HFF-Myc (cell line): Measurements from ENCODE around the gene SCMH1.

Source experiments
- DNase-seq: peaks from one replicate; pipeline ENCODE4 v3.0.0-alpha.2; 2011; ENCODE audit warnings: low read depth; ENCODE audit errors: extremely low read depth
- H3K4me3 ChIP-seq: replicated peaks from 2 replicates; pipeline ENCODE4 v1.5.1; 2011; ENCODE audit warnings: low read depth, mild to moderate bottlenecking, control low read depth, low read length
- CTCF ChIP-seq: IDR thresholded peaks from 2 replicates; pipeline ENCODE4 v1.5.1; 2012; ENCODE audit warnings: mild to moderate bottlenecking, low read depth, low read length, control low read depth; ENCODE audit errors: missing control alignments

Gene SCMH1

GRCh38 chr1:41019353-41019745 is 222.8 kb downstream of the SCMH1 start:
- no peak for TF ChIP-seq CTCF
- H3K4me3 ChIP-seq: no peak overlapping the region
- no peak for DNase-seq

DNA sequence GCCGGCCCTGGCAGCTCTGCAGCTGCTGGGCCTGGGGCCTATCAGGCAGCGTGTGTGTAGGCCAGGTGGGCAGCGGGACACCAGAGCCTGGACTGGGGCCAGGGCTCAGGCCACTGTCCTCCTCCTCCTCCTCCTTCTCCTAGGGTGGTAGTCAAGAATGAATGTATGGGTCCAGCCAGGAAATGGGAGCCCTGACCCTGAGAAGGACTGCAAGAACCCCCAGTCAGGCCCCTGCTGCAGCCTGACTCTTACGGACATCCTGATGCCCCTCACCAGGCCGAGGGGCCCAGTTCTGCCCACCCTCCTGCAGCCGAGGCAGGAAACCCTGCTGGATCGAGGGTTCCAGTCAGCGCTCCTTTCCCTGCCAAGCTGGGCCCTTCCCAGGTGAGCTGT is 224.1 kb downstream of the SCMH1 start:
- no peak overlapping the region for H3K4me3 ChIP-seq
- DNase-seq: no peak
- TF ChIP-seq CTCF: no peak

DNA sequence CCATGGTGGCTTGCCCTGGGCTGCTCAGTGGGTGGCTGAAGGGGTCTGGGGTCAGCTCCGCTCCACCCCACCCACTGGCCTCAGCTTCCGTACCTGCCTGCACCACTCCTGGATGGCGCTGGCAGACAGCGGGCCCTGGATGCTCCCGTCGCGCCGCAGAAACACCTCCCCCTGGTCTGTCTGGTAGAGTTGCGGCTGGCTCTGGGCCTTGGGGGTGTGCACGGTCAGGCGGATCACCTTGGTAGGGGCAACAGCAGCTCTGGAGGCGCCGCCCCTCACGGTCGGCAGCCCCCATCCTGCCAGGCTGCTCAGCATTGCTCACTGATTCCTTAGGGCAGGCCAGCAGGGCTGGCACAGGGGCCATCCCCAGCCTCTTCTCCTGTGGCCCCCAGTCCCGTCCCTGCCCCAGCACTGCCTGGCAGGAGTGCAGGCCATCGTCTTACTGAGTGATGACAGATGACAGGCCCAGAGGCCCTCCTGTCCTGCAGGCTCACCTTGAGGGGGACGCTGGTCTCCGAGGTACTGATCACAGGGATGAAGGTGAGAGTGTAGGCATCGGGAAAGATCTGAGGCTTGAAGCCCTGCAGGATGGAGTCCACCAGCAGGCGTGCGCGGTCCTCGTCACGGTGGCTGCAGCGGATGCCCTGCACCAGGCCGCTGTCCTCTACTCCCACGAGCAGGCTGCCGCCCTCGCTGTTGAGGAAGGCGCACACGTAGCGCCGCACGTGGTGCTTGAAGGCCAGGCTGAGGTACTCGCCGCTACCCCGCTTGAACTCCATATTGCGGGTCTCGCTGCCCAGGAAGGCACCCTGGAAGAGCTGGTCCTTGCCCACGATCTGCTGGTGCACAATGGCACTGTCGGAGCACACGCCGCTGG is 224.7 kb downstream of the SCMH1 start:
- TF ChIP-seq CTCF: no peak
- H3K4me3 ChIP-seq: no peak overlapping the region
- DNase-seq: no peak

DNA sequence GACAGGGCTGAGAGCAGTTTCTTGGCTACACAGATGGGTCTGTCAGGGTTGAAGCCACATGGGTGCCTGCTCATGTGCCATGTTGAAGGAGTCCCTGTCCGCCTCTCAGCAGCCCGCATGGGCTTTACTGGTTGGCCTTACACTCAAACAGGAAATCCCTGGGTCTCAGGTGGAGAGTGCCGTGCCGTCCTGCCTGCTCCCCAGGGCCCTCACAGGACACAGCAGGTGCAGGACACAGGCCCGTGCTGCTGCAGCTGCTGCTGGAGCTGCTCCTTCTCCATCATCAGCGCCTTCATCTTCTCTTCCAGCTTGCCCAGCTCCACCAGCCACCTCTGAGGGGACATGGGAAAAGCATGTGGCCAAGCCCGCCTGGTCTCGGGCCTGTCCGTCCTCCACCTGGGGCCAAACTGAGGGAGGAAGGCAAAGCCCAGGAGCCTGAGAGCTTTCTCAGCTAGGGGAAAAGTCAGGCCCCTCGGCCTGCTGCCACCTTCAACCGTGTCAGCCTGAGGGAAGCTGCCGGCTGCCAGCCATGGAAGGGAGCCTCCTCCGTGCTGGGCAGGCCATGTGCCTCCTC is 226.1 kb downstream of the SCMH1 start:
- H3K4me3 ChIP-seq: no peak overlapping the region
- TF ChIP-seq CTCF: no peak
- no peak for DNase-seq

- no peak for DNase-seq
- no peak for TF ChIP-seq CTCF
- H3K4me3 ChIP-seq: no peak overlapping the region
Observed at GRCh38 chr1:41015281-41015896, 226.7 kb downstream of the SCMH1 start.

DNA sequence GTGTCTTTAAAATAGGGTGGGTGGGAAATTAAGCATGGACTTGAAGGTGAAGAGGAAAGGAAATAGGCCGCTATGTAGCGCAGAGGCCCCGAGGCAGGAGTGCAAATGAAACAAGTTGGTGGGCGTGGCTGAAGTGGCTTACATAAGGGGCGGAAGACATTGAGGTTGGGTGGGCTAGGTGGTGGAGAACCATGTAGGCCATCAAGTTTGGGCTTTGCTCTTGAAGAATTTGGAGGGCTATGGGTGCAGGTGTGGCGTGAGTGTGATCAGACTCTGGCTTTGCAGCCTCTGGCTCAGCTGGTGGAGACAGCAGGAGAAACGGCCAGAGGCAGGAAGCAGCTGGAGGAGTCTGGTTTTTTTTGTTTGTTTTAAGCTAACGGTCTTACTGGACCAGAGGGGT is 227.2 kb downstream of the SCMH1 start:
- DNase-seq: no peak
- TF ChIP-seq CTCF: no peak
- H3K4me3 ChIP-seq: no peak overlapping the region
